ENCODE results near the gene SP100. TPM values are rescaled to one million over a fixed set of nuclear protein-coding genes. Genes with fewer than 3 reads are reported as not detected.
"Not testable (repeated sequence)": the region's sequence is repeated elsewhere in the genome, so short reads cannot be mapped to it uniquely, and the experiment has no call there.

SP100 gene
- total RNA-seq, 2 donors from 2014 or later, result 125 to 193 TPM

DNA sequence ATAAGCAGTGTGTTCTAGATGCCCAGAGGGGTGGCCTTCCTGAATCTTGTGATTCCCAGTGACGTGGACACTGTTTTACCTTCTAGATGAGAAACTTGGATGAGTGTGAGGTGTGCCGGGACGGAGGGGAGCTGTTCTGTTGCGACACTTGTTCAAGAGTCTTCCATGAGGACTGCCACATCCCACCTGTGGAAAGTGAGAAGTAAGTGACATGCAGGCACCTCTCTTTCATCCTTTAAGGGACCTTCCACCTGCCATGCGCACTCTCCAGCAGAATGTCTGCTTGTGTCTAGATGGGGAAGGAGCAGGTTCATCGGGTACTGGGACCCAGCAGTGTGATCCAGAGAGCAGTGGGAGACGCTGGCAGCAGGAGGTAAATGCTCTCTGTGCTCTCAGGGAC lies 16.0 kb upstream of the SP100 start:
- H3K27me3 ChIP-seq (replicated peaks; ENCODE audit: insufficient read depth), result no peaks in the 10 kb centered on the region
- H3K4me1 ChIP-seq (ENCODE audit: control insufficient read depth in 1 of 2, low read depth in 2 of 2), result no peaks in the 10 kb centered on the region
- no peak overlapping the region for H3K4me3 ChIP-seq
- TF ChIP-seq, protein P1, sequence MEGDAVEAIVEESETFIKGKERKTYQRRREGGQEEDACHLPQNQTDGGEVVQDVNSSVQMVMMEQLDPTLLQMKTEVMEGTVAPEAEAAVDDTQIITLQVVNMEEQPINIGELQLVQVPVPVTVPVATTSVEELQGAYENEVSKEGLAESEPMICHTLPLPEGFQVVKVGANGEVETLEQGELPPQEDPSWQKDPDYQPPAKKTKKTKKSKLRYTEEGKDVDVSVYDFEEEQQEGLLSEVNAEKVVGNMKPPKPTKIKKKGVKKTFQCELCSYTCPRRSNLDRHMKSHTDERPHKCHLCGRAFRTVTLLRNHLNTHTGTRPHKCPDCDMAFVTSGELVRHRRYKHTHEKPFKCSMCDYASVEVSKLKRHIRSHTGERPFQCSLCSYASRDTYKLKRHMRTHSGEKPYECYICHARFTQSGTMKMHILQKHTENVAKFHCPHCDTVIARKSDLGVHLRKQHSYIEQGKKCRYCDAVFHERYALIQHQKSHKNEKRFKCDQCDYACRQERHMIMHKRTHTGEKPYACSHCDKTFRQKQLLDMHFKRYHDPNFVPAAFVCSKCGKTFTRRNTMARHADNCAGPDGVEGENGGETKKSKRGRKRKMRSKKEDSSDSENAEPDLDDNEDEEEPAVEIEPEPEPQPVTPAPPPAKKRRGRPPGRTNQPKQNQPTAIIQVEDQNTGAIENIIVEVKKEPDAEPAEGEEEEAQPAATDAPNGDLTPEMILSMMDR (IDR thresholded peaks at IDR 0.05), result no peak
- no peak overlapping the region for H3K27ac ChIP-seq
- DNase-seq (ENCODE audit: low spot score) (no peak), ATAC-seq (ENCODE audit: insufficient number of reproducible peaks, low FRiP score, low read depth) (no peak)
- H3K36me3 ChIP-seq, result peaks cover 8% of the 10 kb centered on the region
- no peaks in the 10 kb centered on the region for H3K9me3 ChIP-seq

DNA sequence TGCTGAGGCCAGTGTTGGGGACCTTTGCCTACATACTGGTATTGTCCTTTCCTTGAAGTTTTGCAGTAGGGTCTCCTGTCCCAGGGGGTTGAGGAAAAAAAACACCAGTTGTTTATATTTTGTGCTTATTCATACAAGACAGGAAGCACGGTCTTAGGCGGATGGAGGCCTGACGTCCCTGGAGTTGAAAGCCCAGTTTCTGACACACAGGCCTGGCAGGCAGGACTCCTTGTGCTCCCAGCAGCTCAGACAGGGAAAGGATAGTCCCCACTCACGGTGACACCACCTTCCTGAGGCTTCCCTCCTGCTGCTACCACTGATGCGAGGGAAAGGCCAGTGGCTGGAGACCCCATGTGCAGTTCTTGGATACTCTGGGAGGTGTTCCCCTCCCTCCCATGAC lies 15.5 kb upstream of the SP100 start:
- TF ChIP-seq, protein P1 (IDR thresholded peaks at IDR 0.05), result no peak
- no peaks in the 10 kb centered on the region for H3K27me3 ChIP-seq (replicated peaks; ENCODE audit: insufficient read depth)
- H3K36me3 ChIP-seq, result peaks cover 8% of the 10 kb centered on the region
- no peak for ATAC-seq (ENCODE audit: insufficient number of reproducible peaks, low FRiP score, low read depth)
- no peak for DNase-seq (ENCODE audit: low spot score)
- no peak overlapping the region for H3K27ac ChIP-seq
- no peaks in the 10 kb centered on the region for H3K9me3 ChIP-seq
- no peak overlapping the region for H3K4me3 ChIP-seq
- no peaks in the 10 kb centered on the region for H3K4me1 ChIP-seq (ENCODE audit: control insufficient read depth in 1 of 2, low read depth in 2 of 2)

DNA sequence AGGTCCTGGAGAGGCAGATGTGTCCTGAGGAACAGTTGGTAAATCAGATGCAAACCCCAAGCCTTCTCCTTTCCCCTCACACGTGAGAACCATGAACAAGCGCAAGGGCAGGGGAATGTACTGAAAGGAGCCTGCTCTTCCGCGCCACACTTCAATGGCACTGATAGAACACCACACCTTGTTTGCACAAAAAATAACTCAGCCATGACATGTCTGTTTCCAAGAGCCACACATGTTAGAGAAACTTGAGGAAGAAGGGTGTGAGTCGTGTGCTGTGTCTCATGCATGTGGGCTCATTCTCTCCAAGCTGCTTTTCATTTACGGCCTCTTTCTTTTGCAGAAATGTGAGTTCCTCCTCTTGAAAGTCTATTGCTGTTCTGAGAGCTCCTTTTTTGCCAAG lies 15.0 kb upstream of the SP100 start:
- not testable (repeated sequence) for ATAC-seq (ENCODE audit: insufficient number of reproducible peaks, low FRiP score, low read depth); H3K27ac ChIP-seq; H3K36me3 ChIP-seq

DNA sequence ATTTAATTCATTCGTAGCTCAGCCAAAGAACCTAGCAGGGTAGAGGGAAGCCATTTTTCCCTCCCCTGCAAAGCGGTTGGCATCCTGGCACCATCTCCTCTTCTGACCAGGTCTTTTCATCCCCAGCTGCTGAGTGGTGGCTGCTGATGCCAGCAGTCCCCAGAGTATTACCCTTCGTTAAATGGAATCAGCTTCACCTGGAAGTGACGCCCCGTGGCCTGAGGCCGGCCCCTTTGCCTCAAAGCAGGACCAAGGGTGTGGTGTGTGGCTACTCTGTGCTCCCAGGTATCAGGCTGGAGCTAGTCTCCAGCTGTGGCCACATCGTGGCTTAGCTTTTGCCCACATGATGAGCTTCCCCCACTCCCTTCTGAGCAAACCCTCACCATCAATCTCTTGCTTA lies 12.3 kb upstream of the SP100 start:
- no peak overlapping the region for H3K4me3 ChIP-seq
- DNase-seq (ENCODE audit: low spot score) (no peak), ATAC-seq (ENCODE audit: insufficient number of reproducible peaks, low FRiP score, low read depth) (no peak)
- TF ChIP-seq, protein P1 (IDR thresholded peaks at IDR 0.05), result no peak
- H3K36me3 ChIP-seq, result peaks cover 8% of the 10 kb centered on the region
- H3K27ac ChIP-seq, result no peak overlapping the region
- H3K9me3 ChIP-seq, result no peaks in the 10 kb centered on the region
- H3K4me1 ChIP-seq (ENCODE audit: control insufficient read depth in 1 of 2, low read depth in 2 of 2), result peaks cover 0 to 5% of the 10 kb centered on the region in 2 donors
- H3K27me3 ChIP-seq (replicated peaks; ENCODE audit: insufficient read depth), result no peaks in the 10 kb centered on the region

More for the DNA sequence above, 15.0 kb upstream of the SP100 start:
- not testable (repeated sequence) for H3K27me3 ChIP-seq (replicated peaks; ENCODE audit: insufficient read depth); H3K4me3 ChIP-seq; DNase-seq (ENCODE audit: low spot score); H3K4me1 ChIP-seq (ENCODE audit: control insufficient read depth in 1 of 2, low read depth in 2 of 2); H3K9me3 ChIP-seq

DNA sequence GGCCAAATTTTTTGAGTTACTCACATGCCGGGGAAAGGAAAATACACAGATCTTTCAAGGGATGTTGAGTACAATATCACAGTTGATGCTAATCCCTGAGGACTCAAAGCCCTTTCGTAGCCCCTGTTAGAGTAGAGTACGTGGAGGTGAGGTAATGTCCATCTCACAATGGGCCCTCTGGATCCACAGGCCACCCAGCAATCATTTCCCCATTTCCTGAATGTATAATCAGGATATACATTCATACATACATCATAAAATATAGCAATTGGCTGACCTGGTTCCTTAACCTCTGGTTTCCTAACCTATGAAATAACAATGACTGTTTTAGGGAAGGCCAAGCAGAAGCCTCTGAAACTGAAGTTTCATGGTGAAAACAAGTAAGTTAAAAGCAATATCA lies 10.2 kb upstream of the SP100 start:
- Histone ChIP-seq H3K36me3 (peaks cover 5% of the 10 kb centered on the region), H3K9me3 (no peaks in the 10 kb centered on the region), H3K4me3 (no peak overlapping the region), H3K4me1 (ENCODE audit: control insufficient read depth in 1 of 2, low read depth in 2 of 2) (peaks cover 9 to 11% of the 10 kb centered on the region in 2 donors), H3K27ac (no peak overlapping the region), H3K27me3 (replicated peaks; ENCODE audit: insufficient read depth) (no peaks in the 10 kb centered on the region)
- TF ChIP-seq, protein P1 (IDR thresholded peaks at IDR 0.05), result no peak
- ATAC-seq (ENCODE audit: insufficient number of reproducible peaks, low FRiP score, low read depth), result no peak
- DNase-seq (ENCODE audit: low spot score), result no peak

GRCh38 chr2:230408244-230408842 lies 7.7 kb upstream of the SP100 start:
- Histone ChIP-seq H3K27me3 (replicated peaks; ENCODE audit: insufficient read depth) (no peaks in the 10 kb centered on the region), H3K36me3 (no peaks in the 10 kb centered on the region), H3K27ac (peak overlapping the region; percentile 21 to 57), H3K4me3 (no peak overlapping the region), H3K9me3 (no peaks in the 10 kb centered on the region), H3K4me1 (ENCODE audit: control insufficient read depth in 1 of 2, low read depth in 2 of 2) (peaks cover 13 to 22% of the 10 kb centered on the region in 2 donors)
- ATAC-seq (ENCODE audit: insufficient number of reproducible peaks, low FRiP score, low read depth), result peak; percentile 46
- TF ChIP-seq, protein P1 (IDR thresholded peaks at IDR 0.05), result no peak
- DNase-seq (ENCODE audit: low spot score), result no peak

DNA sequence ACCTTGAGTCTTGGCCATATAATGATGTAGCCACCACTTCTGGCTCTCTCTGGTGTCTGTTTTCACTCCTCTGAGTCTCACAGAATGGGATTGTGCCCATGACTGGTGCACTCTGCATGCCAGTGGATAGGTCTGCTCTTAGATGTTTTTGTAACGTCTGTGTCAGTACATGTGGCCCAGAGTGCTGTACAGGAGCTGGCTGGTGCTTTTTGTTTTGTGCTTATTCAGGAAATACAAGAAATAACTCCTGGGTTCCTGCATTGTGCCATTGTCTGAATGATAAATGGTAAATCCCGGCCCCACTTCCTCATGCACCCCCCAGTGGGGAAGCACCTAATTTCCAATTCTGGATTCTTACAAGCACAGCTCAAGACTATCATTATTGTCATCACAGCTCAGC lies 6.7 kb upstream of the SP100 start:
- not testable (repeated sequence) for DNase-seq (ENCODE audit: low spot score)

More for the DNA sequence above, 6.7 kb upstream of the SP100 start:
- peaks cover 13 to 22% of the 10 kb centered on the region in 2 donors for H3K4me1 ChIP-seq (ENCODE audit: control insufficient read depth in 1 of 2, low read depth in 2 of 2)
- not testable (repeated sequence) for H3K9me3 ChIP-seq; ATAC-seq (ENCODE audit: insufficient number of reproducible peaks, low FRiP score, low read depth); H3K27me3 ChIP-seq (replicated peaks; ENCODE audit: insufficient read depth); H3K4me3 ChIP-seq; H3K36me3 ChIP-seq
- H3K27ac ChIP-seq, result peak overlapping the region in 1 of 2 donors; percentile 57
